Tibial nerve (tissue), 4 donors: ENCODE measurements around the gene ADI1. TPM values are rescaled to one million over a fixed set of nuclear protein-coding genes. Genes with fewer than 3 reads are reported as not detected.

Experiments
- DNase-seq, 2 donors: peaks; one replicate each; pipeline ENCODE4 v3.0.0-alpha.2; 2019; ENCODE audit warnings: low spot score in 2 of 2
- H3K27ac ChIP-seq, 4 donors: fragments of 200-600 bp; sonication (generic) in 3 of 4; one replicate each; pipeline ENCODE4 v1.5.1; 2017 to 2019; ENCODE audit warnings: mild to moderate bottlenecking in 1 of 4
- H3K27me3 ChIP-seq, 2 donors: fragments of 200-600 bp; sonication (generic) in 1 of 2; one replicate each; pipeline versions ENCODE4 v1.5.1 to v1.6.0; 2017 to 2019
- H3K36me3 ChIP-seq, 3 donors: fragments of 200-600 bp; sonication (generic); one replicate each; pipeline ENCODE4 v1.5.1; 2018 to 2019
- H3K4me1 ChIP-seq, 4 donors: fragments of 200-600 bp; sonication (generic) in 3 of 4; one replicate each; pipeline ENCODE4 v1.5.1; 2017 to 2019
- H3K4me3 ChIP-seq, 4 donors: fragments of 200-600 bp; sonication (generic) in 3 of 4; one replicate each; pipeline ENCODE4 v1.5.1; 2017 to 2019; ENCODE audit warnings: mild to moderate bottlenecking in 1 of 4, moderate library complexity in 1 of 4
- H3K9me3 ChIP-seq, 4 donors: fragments of 200-600 bp; sonication (generic) in 3 of 4; one replicate each; pipeline ENCODE4 v1.5.1; 2017 to 2019
- CTCF ChIP-seq, 5 experiments: fragments of 200-600 bp in 3 of 5; fragments of 450-650 bp in 2 of 5; sonication (generic) in 3 of 5; IDR thresholded peaks; one replicate each; pipeline ENCODE4 v1.5.1; 2016 to 2019; ENCODE audit warnings: antibody characterized with exemption in 5 of 5, mild to moderate bottlenecking in 3 of 5, moderate library complexity in 2 of 5
- EP300 ChIP-seq, 2 donors: sonication (generic); formaldehyde crosslinking; IDR thresholded peaks; one replicate each; pipeline ENCODE4 v1.6.1; 2017; ENCODE audit warnings: antibody characterized with exemption in 2 of 2, mild to moderate bottlenecking in 1 of 2
- POLR2A ChIP-seq, 2 donors: fragments of 450-650 bp; IDR thresholded peaks; one replicate each; pipeline ENCODE4 v1.6.1; 2017; ENCODE audit warnings: antibody characterized with exemption in 2 of 2, mild to moderate bottlenecking in 2 of 2, moderate library complexity in 2 of 2
- whole genome bisulfite sequencing, 2 donors: methylation state at CpG; one replicate each; pipeline ENCODE4 v1.1.5; 2018; 5-methylcytosine and 5-hydroxymethylcytosine counted together
- total RNA-seq, 4 donors: library from RNA; depleted of rRNA; stranded (reverse); fragments of >200 nt; gene quantifications; one replicate each; pipeline ENCODE4 v1.1.0, GENCODE V29; 2016

ADI1 gene
- total RNA-seq: 100 to 1,000 TPM in 3 of 4 donors, 10 to 100 TPM in 1; 51.9 to 112 (median 106) TPM

GRCh38 chr2:3519255-3520205 is at the start of gene ADI1:
ADI1 (minus strand) TSS chr2:3519531; CDS start chr2:3519487, 44 bp downstream.
- Histone ChIP-seq H3K36me3 (peaks cover 0 to 17% (median 0%) of the 10 kb centered on the region in 3 donors), H3K27me3 (no peaks in the 10 kb centered on the region), H3K27ac (peak within 1 kb of the TSS; percentile 97 to 99 (median 98)), H3K9me3 (no peaks in the 10 kb centered on the region), H3K4me1 (peaks cover 0 to 45% (median 17%) of the 10 kb centered on the region in 4 donors), H3K4me3 (peak within 1 kb of the TSS; percentile 59 to 94 (median 88))
- peak; percentile 68 to 78 for DNase-seq
- TF ChIP-seq CTCF (IDR thresholded peaks at IDR 0.05) (peak in 1 of 5 experiments; percentile 5), POLR2A (IDR thresholded peaks at IDR 0.05) (peak; percentile 52 to 81), EP300 (IDR thresholded peaks at IDR 0.05) (peak; percentile 6 to 75)
- WGBS, 2 donors: 2% methylated on average over 57 to 67 of the region's 76 CpGs

GRCh38 chr2:3566806-3567205 is 47.5 kb upstream of the ADI1 start:
- H3K27me3 ChIP-seq: no peaks in the 10 kb centered on the region
- H3K36me3 ChIP-seq: peaks cover 0 to 7% (median 0%) of the 10 kb centered on the region in 3 donors
- no peaks in the 10 kb centered on the region for H3K4me1 ChIP-seq
- H3K9me3 ChIP-seq: no peaks in the 10 kb centered on the region
- no peak for DNase-seq
- H3K27ac ChIP-seq: no peak overlapping the region
- H3K4me3 ChIP-seq: no peak overlapping the region
- 79 to 84% methylated on average over 9 of the region's 9 CpGs for WGBS, 2 donors
- no peak for TF ChIP-seq POLR2A (IDR thresholded peaks at IDR 0.05)
- no peak for TF ChIP-seq CTCF (IDR thresholded peaks at IDR 0.05)
- TF ChIP-seq EP300 (IDR thresholded peaks at IDR 0.05): no peak

- H3K4me3 ChIP-seq: no peak overlapping the region
- DNase-seq: no peak
- TF ChIP-seq EP300 (IDR thresholded peaks at IDR 0.05) (no peak), CTCF (IDR thresholded peaks at IDR 0.05) (no peak), POLR2A (IDR thresholded peaks at IDR 0.05) (no peak)
- H3K27ac ChIP-seq: no peak overlapping the region
- 78 to 82% methylated on average over 6 of the region's 6 CpGs for WGBS, 2 donors
- no peaks in the 10 kb centered on the region for H3K9me3 ChIP-seq
- H3K4me1 ChIP-seq: no peaks in the 10 kb centered on the region
- H3K27me3 ChIP-seq: no peaks in the 10 kb centered on the region
- peaks cover 0 to 20% (median 0%) of the 10 kb centered on the region in 3 donors for H3K36me3 ChIP-seq
Measured at GRCh38 chr2:3565117-3565516, 45.8 kb upstream of the ADI1 start.

- Histone ChIP-seq H3K4me3 (no peak overlapping the region), H3K27ac (peak overlapping the region in 1 of 4 donors; percentile 44), H3K4me1 (peaks cover 0 to 9% (median 8%) of the 10 kb centered on the region in 4 donors), H3K27me3 (no peaks in the 10 kb centered on the region), H3K36me3 (peaks cover 0 to 21% (median 0%) of the 10 kb centered on the region in 3 donors), H3K9me3 (no peaks in the 10 kb centered on the region)
- DNase-seq: no peak
- TF ChIP-seq POLR2A (IDR thresholded peaks at IDR 0.05) (no peak), EP300 (IDR thresholded peaks at IDR 0.05) (no peak), CTCF (IDR thresholded peaks at IDR 0.05) (no peak)
- WGBS, 2 donors: 90 to 94% methylated on average over 5 of the region's 5 CpGs
Measured at GRCh38 chr2:3563521-3563976, 44.2 kb upstream of the ADI1 start.
